ENCODE data around the gene AATK. TPM values are rescaled to one million over a fixed set of nuclear protein-coding genes. Genes with fewer than 3 reads are reported as not detected.
"Not testable (repeated sequence)": the region's sequence is repeated elsewhere in the genome, so short reads cannot be mapped to it uniquely, and the experiment has no call there.

AATK gene
- total and polyA plus RNA-seq, 4 experiments from 2014 or later: 0.09 to 2.1 (median 0.77) TPM

DNA sequence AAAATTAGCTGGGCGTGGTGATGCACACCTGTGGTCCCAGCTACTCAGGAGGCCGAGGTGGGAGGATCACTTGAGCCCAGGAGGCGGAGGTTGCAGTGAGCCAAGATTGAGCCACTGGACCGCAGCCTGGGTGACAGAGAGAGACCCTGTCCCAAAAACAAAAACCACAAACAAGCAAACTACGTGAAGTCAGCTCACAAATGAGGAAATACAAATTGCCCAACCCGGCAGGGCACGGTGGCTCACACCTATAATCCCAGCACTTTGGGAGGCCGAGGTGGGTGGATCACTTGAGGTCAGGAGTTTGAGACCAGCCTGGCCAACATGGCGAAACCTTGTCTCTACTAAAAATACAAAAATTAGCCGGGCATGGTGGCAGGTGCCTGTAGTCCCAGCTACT is 19.8 kb downstream of the AATK start:
- H3K36me3 Mint-ChIP-seq; intact Hi-C loops (cut with micrococcal nuclease); CTCF ChIA-PET (ENCODE audit: partially characterized antibody); H3K27ac Mint-ChIP-seq; H3K4me3 ChIP-seq (ENCODE audit: low read length in 2 of 2); POLR2A ChIA-PET (ENCODE audit: partially characterized antibody); H3K9me3 ChIP-seq (ENCODE audit: control insufficient read depth in 1 of 2, low read length in 2 of 2); H3K4me3 Mint-ChIP-seq; H3K4me1 Mint-ChIP-seq; H3K27me3 ChIP-seq (ENCODE audit: insufficient read depth, low read length); H3K27ac ChIP-seq (ENCODE audit: low read depth, low read length); DNase-seq; H3K36me3 ChIP-seq (ENCODE audit: insufficient read depth, low read length); H3K9me3 Mint-ChIP-seq; H3K4me1 ChIP-seq (ENCODE audit: insufficient read depth, low read length): not testable (repeated sequence)
- peaks cover 5 to 10% of the 10 kb centered on the region in 2 donors for H3K27me3 Mint-ChIP-seq

DNA sequence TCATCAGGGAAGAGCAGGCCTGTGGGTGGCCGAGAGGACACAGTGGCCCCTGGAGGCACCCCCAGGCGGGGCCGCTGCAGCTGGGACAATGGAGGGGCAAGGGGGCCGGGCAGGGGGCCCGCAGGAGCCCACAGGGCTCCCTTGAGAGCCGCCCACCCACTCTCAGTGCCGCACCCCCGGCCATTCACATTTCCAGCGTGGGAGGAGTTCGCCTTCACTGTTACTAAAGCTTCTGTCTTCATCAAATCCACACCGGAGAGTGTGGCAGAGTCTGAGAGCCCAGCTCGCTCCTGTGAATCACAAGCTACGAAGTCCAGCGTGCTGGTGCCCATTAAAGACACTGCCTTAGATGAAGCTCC is 21.6 kb downstream of the AATK start:
- no peaks in the 10 kb centered on the region for H3K36me3 ChIP-seq (ENCODE audit: insufficient read depth, low read length)
- Mint-ChIP-seq H3K4me1 (peaks cover 0 to 1% (median 0%) of the 10 kb centered on the region in 4 donors), H3K27ac (no peak overlapping the region), H3K27me3 (peaks cover 5 to 8% of the 10 kb centered on the region in 2 donors), H3K4me3 (no peak overlapping the region), H3K9me3 (no peaks in the 10 kb centered on the region), H3K36me3 (no peaks in the 10 kb centered on the region)
- no peak for DNase-seq
- intact Hi-C loops (cut with micrococcal nuclease): no loop called here
- H3K4me1 ChIP-seq (ENCODE audit: insufficient read depth, low read length): no peaks in the 10 kb centered on the region
- no peaks in the 10 kb centered on the region for H3K9me3 ChIP-seq (ENCODE audit: control insufficient read depth in 1 of 2, low read length in 2 of 2)
- H3K27ac ChIP-seq (ENCODE audit: low read depth, low read length): no peak overlapping the region
- H3K27me3 ChIP-seq (ENCODE audit: insufficient read depth, low read length): no peaks in the 10 kb centered on the region
- H3K4me3 ChIP-seq (ENCODE audit: low read length in 2 of 2): no peak overlapping the region
- ChIA-PET CTCF (ENCODE audit: partially characterized antibody) (interaction anchor here (0.6 kb wide), 1 partner anchor 718 kb away, joined by 3 read pairs; no protein-coding TSS in a partner anchor), POLR2A (ENCODE audit: partially characterized antibody) (no interaction called here)

- H3K27me3 Mint-ChIP-seq: peaks cover 5 to 8% of the 10 kb centered on the region in 2 donors
- H3K4me1 Mint-ChIP-seq: peaks cover 0 to 1% (median 0%) of the 10 kb centered on the region in 4 donors
- ChIA-PET POLR2A (ENCODE audit: partially characterized antibody) (no interaction called here), CTCF (ENCODE audit: partially characterized antibody) (interaction anchor here (1.0 to 3.2 kb wide), 2 partner anchors 95 to 457 kb away, joined by 5 to 11 read pairs; partner anchors contain the start of genes NDUFAF8 and TEPSIN)
- Histone ChIP-seq H3K4me3 (ENCODE audit: low read length in 2 of 2) (no peak overlapping the region), H3K36me3 (ENCODE audit: insufficient read depth, low read length) (no peaks in the 10 kb centered on the region), H3K4me1 (ENCODE audit: insufficient read depth, low read length) (no peaks in the 10 kb centered on the region), H3K9me3 (ENCODE audit: control insufficient read depth in 1 of 2, low read length in 2 of 2) (no peaks in the 10 kb centered on the region), H3K27me3 (ENCODE audit: insufficient read depth, low read length) (no peaks in the 10 kb centered on the region), H3K27ac (ENCODE audit: low read depth, low read length) (no peak overlapping the region)
- intact Hi-C loops (cut with micrococcal nuclease): no loop called here
- no peak overlapping the region for H3K27ac Mint-ChIP-seq
- H3K9me3 Mint-ChIP-seq: no peaks in the 10 kb centered on the region
- H3K4me3 Mint-ChIP-seq: no peak overlapping the region
- H3K36me3 Mint-ChIP-seq: no peaks in the 10 kb centered on the region
- no peak for DNase-seq
Measured at GRCh38 chr17:81143717-81144422, 22.2 kb downstream of the AATK start.

DNA sequence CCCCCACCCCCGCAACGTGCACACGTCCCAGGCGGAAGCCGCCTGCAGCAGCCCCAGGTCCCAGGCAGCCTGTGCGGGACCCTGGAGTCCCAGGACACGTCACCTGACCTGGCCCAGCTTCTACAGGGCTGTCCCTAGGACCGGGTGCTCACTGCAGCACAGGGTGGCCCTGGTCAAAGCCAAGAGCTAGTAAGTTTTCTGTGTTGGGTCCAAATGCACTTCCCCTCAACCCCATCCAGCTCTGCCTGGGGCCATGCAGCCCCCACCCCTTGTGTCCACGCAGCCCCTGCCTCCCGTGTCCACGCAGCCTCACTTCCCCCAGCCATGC is 22.9 kb downstream of the AATK start:
- Histone ChIP-seq H3K36me3 (ENCODE audit: insufficient read depth, low read length) (no peaks in the 10 kb centered on the region), H3K4me1 (ENCODE audit: insufficient read depth, low read length) (no peaks in the 10 kb centered on the region), H3K27ac (ENCODE audit: low read depth, low read length) (no peak overlapping the region), H3K27me3 (ENCODE audit: insufficient read depth, low read length) (no peaks in the 10 kb centered on the region), H3K9me3 (ENCODE audit: control insufficient read depth in 1 of 2, low read length in 2 of 2) (no peaks in the 10 kb centered on the region), H3K4me3 (ENCODE audit: low read length in 2 of 2) (no peak overlapping the region)
- Mint-ChIP-seq H3K27ac (no peak overlapping the region), H3K27me3 (peaks cover 3% of the 10 kb centered on the region in 2 donors), H3K9me3 (no peaks in the 10 kb centered on the region), H3K36me3 (no peaks in the 10 kb centered on the region), H3K4me1 (peaks cover 0 to 3% (median 0%) of the 10 kb centered on the region in 4 donors), H3K4me3 (no peak overlapping the region)
- ChIA-PET POLR2A (ENCODE audit: partially characterized antibody) (no interaction called here), CTCF (ENCODE audit: partially characterized antibody) (interaction anchor here (0.7 to 3.2 kb wide), 5 partner anchors 96 to 458 kb away, joined by 3 to 11 read pairs (median 3); partner anchors contain the start of genes NDUFAF8 and TEPSIN)
- no peak for DNase-seq
- intact Hi-C loops (cut with micrococcal nuclease): no loop called here

GRCh38 chr17:81142301-81143199 is 23.5 kb downstream of the AATK start:
- Mint-ChIP-seq H3K9me3 (peaks cover 0 to 3% (median 0%) of the 10 kb centered on the region in 8 donors), H3K4me1 (peaks cover 0 to 3% (median 0%) of the 10 kb centered on the region in 4 donors), H3K4me3 (no peak overlapping the region), H3K36me3 (no peaks in the 10 kb centered on the region), H3K27me3 (peaks cover 2% of the 10 kb centered on the region in 2 donors), H3K27ac (no peak overlapping the region)
- intact Hi-C loops (cut with micrococcal nuclease): no loop called here
- Histone ChIP-seq H3K9me3 (ENCODE audit: control insufficient read depth in 1 of 2, low read length in 2 of 2) (no peaks in the 10 kb centered on the region), H3K4me1 (ENCODE audit: insufficient read depth, low read length) (no peaks in the 10 kb centered on the region), H3K27ac (ENCODE audit: low read depth, low read length) (no peak overlapping the region), H3K27me3 (ENCODE audit: insufficient read depth, low read length) (no peaks in the 10 kb centered on the region), H3K4me3 (ENCODE audit: low read length in 2 of 2) (no peak overlapping the region), H3K36me3 (ENCODE audit: insufficient read depth, low read length) (no peaks in the 10 kb centered on the region)
- peak; percentile 41 to 51 (median 49) for DNase-seq
- ChIA-PET POLR2A (ENCODE audit: partially characterized antibody) (no interaction called here), CTCF (ENCODE audit: partially characterized antibody) (interaction anchor here (0.7 to 3.2 kb wide), 10 partner anchors 10 to 458 kb away, joined by 3 to 11 read pairs (median 3); partner anchors contain the start of genes NDUFAF8 and TEPSIN)

DNA sequence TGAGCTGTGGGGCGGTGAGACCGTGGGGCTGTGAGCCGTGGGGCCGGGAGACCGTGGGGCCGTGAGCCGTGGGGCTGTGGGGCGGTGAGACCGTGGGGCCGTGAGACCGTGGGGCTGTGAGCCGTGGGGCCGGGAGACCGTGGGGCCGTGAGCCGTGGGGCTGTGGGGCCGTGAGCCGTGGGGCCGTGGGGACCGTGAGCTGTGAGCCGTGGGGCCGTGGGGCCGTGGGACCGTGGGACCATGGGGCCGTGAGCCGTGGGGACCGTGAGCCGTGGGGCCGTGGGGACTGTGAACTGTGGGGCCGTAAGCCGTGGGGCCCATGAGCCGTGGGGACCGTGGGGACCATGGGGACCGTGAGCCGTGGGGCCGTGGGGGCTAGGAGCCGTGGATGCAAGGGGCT is 25.3 kb downstream of the AATK start:
- Mint-ChIP-seq H3K9me3 (peaks cover 0 to 3% (median 0%) of the 10 kb centered on the region in 8 donors), H3K36me3 (no peaks in the 10 kb centered on the region)

GRCh38 chr17:81140018-81140417 is 26.0 kb downstream of the AATK start:
- no peak for DNase-seq
- ChIA-PET CTCF (ENCODE audit: partially characterized antibody) (no interaction called here), POLR2A (ENCODE audit: partially characterized antibody) (interaction anchor here (0.9 kb wide), 1 partner anchor 344 kb away, joined by 4 read pairs; no protein-coding TSS in a partner anchor)
- no peaks in the 10 kb centered on the region for H3K36me3 ChIP-seq (ENCODE audit: insufficient read depth, low read length)
- H3K4me3 ChIP-seq (ENCODE audit: low read length in 2 of 2): no peak overlapping the region
- Mint-ChIP-seq H3K27ac (no peak overlapping the region), H3K9me3 (peaks cover 0 to 3% (median 0%) of the 10 kb centered on the region in 8 donors), H3K27me3 (peaks cover 2% of the 10 kb centered on the region in 2 donors), H3K4me3 (no peak overlapping the region), H3K4me1 (peaks cover 0 to 3% (median 0%) of the 10 kb centered on the region in 4 donors), H3K36me3 (no peaks in the 10 kb centered on the region)
- intact Hi-C loops (cut with micrococcal nuclease): no loop called here
- no peak overlapping the region for H3K27ac ChIP-seq (ENCODE audit: low read depth, low read length)
- no peaks in the 10 kb centered on the region for H3K9me3 ChIP-seq (ENCODE audit: control insufficient read depth in 1 of 2, low read length in 2 of 2)
- H3K27me3 ChIP-seq (ENCODE audit: insufficient read depth, low read length): no peaks in the 10 kb centered on the region
- no peaks in the 10 kb centered on the region for H3K4me1 ChIP-seq (ENCODE audit: insufficient read depth, low read length)

More for the DNA sequence above, 25.3 kb downstream of the AATK start:
- no peaks in the 10 kb centered on the region for H3K27me3 ChIP-seq (ENCODE audit: insufficient read depth, low read length)
- Mint-ChIP-seq H3K27ac (no peak overlapping the region), H3K4me1 (peaks cover 0 to 3% (median 0%) of the 10 kb centered on the region in 4 donors), H3K27me3 (peaks cover 2% of the 10 kb centered on the region in 2 donors), H3K4me3 (no peak overlapping the region)
- H3K36me3 ChIP-seq (ENCODE audit: insufficient read depth, low read length): no peaks in the 10 kb centered on the region
- no peak for DNase-seq
- ChIA-PET POLR2A (ENCODE audit: partially characterized antibody) (interaction anchor here (0.6 to 0.9 kb wide), 2 partner anchors 344 to 377 kb away, joined by 3 to 4 read pairs; no protein-coding TSS in a partner anchor), CTCF (ENCODE audit: partially characterized antibody) (no interaction called here)
- H3K4me1 ChIP-seq (ENCODE audit: insufficient read depth, low read length): no peaks in the 10 kb centered on the region
- no peaks in the 10 kb centered on the region for H3K9me3 ChIP-seq (ENCODE audit: control insufficient read depth in 1 of 2, low read length in 2 of 2)
- no peak overlapping the region for H3K4me3 ChIP-seq (ENCODE audit: low read length in 2 of 2)
- no peak overlapping the region for H3K27ac ChIP-seq (ENCODE audit: low read depth, low read length)
- intact Hi-C loops (cut with micrococcal nuclease): no loop called here
